ENCODE data around the gene ZSCAN18.

- no peak for TF ChIP-seq POLR2A (IDR thresholded peaks at IDR 0.05)
- no peak for TF ChIP-seq CTCF (IDR thresholded peaks at IDR 0.05)
Measured at GRCh38 chr19:58128041-58128685, 30.1 kb upstream of the ZSCAN18 start.

All from Peyer's patch (tissue), 4 donors.